HepG2 (cell line): ENCODE measurements around the gene LMF2. TPM values are rescaled to one million over a fixed set of nuclear protein-coding genes. Genes with fewer than 3 reads are reported as not detected.

Experiments used
- ATAC-seq: fragments of 200-7000 bp; cut with Tn5 transposase; 3 replicates; pipeline ENCODE4 v1.9.1; 2020; ENCODE audit warnings: mild to moderate bottlenecking, moderate library complexity
- BruUV-seq: library from RNA; stranded (reverse); fragments of 400-500 nt; replicated peaks from 2 replicates; lab custom pipeline; 2021; lab: Mats Ljungman, UMichigan
- CTCF ChIA-PET: fragments of 300-600 bp; formaldehyde crosslinking; extraction: SDS; loops from one replicate; lab custom pipeline; 2021; ENCODE audit warnings: low total read pairs, inconsistent platforms, low intra/inter-chr PET ratio; lab: Yijun Ruan, JAX
- POLR2A ChIA-PET: fragments of 350-600 bp; sonication (Branson Sonifier 250); formaldehyde crosslinking; loops from one replicate; lab custom pipeline; 2020; ENCODE audit warnings: antibody characterized with exemption, inconsistent platforms; lab: Yijun Ruan, JAX
- DNase-seq: peaks from one replicate; pipeline ENCODE4 v3.0.0-alpha.2; 2015; ENCODE audit warnings: low spot score
- FAIRE-seq: peaks from 3 replicates; lab custom pipeline; 2011; peaks lifted over from hg19 to GRCh38; lab: Jason Lieb, UNC
- H2AFZ ChIP-seq: one replicate; pipeline ENCODE4 v1.6.1; 2011; ENCODE audit warnings: low read length, inconsistent platforms
- H3K27ac ChIP-seq: fragments of 300-600 bp; 3 replicates; pipeline ENCODE4 v1.8.0; 2011; ENCODE audit warnings: mixed run types, mild to moderate bottlenecking, mixed read lengths, low read length, inconsistent platforms; ENCODE audit not compliant: insufficient read depth; ENCODE audit errors: extremely low read length
- H3K27me3 ChIP-seq, 2 experiments: fragments of 200-600 bp in 1 of 2; 2 replicates in 1 of 2; 3 replicates in 1 of 2; pipeline versions ENCODE4 v1.6.0 to v1.8.0; 2011; ENCODE audit warnings: low read length in 2 of 2, mild to moderate bottlenecking in 2 of 2, moderate library complexity in 2 of 2, inconsistent platforms in 1 of 2; ENCODE audit not compliant: insufficient read depth in 2 of 2, control insufficient read depth in 1 of 2
- H3K36me3 ChIP-seq, 2 experiments: fragments of 200-600 bp in 1 of 2; replicated peaks in 1 of 2; 2 replicates in 1 of 2; 3 replicates in 1 of 2; pipeline versions ENCODE4 v1.5.1 to v1.8.0; 2011; ENCODE audit warnings: low read length in 2 of 2, inconsistent platforms in 1 of 2; ENCODE audit not compliant: insufficient read depth in 2 of 2, control insufficient read depth in 1 of 2
- H3K4me1 ChIP-seq: 2 replicates; pipeline ENCODE4 v1.5.1; 2012; ENCODE audit warnings: low read length, inconsistent platforms; ENCODE audit not compliant: insufficient read depth
- H3K4me2 ChIP-seq: 2 replicates; pipeline ENCODE4 v1.6.0; 2011; ENCODE audit warnings: low read depth, low read length, inconsistent platforms
- H3K4me3 ChIP-seq, 3 experiments: fragments of 200-600 bp in 1 of 3; sonication (generic), shearing (Covaris generic) in 1 of 3; replicated peaks in 1 of 3; 2 replicates each; pipeline ENCODE4 v1.5.1; 2011 to 2016; ENCODE audit warnings: low read length in 3 of 3, inconsistent platforms in 2 of 3, low read depth in 2 of 3, mild to moderate bottlenecking in 2 of 3, control low read depth in 1 of 3, mixed read lengths in 1 of 3; ENCODE audit not compliant: insufficient read depth in 1 of 3
- H3K79me2 ChIP-seq: one replicate; pipeline ENCODE4 v1.6.1; 2011; ENCODE audit warnings: low read length, inconsistent platforms; ENCODE audit not compliant: insufficient read depth
- H3K9ac ChIP-seq: 2 replicates; pipeline ENCODE4 v1.6.0; 2011; ENCODE audit warnings: mild to moderate bottlenecking, low read depth, low read length, inconsistent platforms; ENCODE audit not compliant: insufficient read depth
- H3K9me3 ChIP-seq: 2 replicates; pipeline ENCODE4 v1.5.1; 2012; ENCODE audit warnings: mild to moderate bottlenecking, low read length
- H4K20me1 ChIP-seq: 2 replicates; pipeline ENCODE4 v1.6.0; 2011; ENCODE audit warnings: inconsistent platforms, mild to moderate bottlenecking, low read length, moderate library complexity; ENCODE audit not compliant: insufficient read depth
- ARNTL ChIP-seq: sonication (generic); formaldehyde crosslinking; IDR thresholded peaks from 2 replicates; pipeline ENCODE4 v1.4.0; 2020; ENCODE audit warnings: mild to moderate bottlenecking, missing genetic modification reagents
- DBP ChIP-seq: sonication (generic); formaldehyde crosslinking; IDR thresholded peaks from 2 replicates; pipeline ENCODE4 v1.4.0; 2020; ENCODE audit warnings: missing genetic modification reagents; ENCODE audit errors: not compliant biosample characterization
- E2F1 ChIP-seq: sonication (generic); formaldehyde crosslinking; IDR thresholded peaks from 2 replicates; pipeline ENCODE4 v1.5.0; 2020; ENCODE audit warnings: missing genetic modification reagents
- FOXO1 ChIP-seq: sonication (generic); formaldehyde crosslinking; IDR thresholded peaks from 2 replicates; pipeline ENCODE4 v1.4.0; 2020; ENCODE audit warnings: missing genetic modification reagents
- HOXA9 ChIP-seq: sonication (generic); formaldehyde crosslinking; IDR thresholded peaks from 2 replicates; pipeline ENCODE4 v1.8.1; 2022; ENCODE audit warnings: missing genetic modification reagents, mild to moderate bottlenecking, moderate library complexity, borderline replicate concordance
- LCORL ChIP-seq, 2 experiments: fragments of 450-650 bp in 1 of 2; sonication (generic) in 1 of 2; formaldehyde crosslinking in 1 of 2; IDR thresholded peaks; 2 replicates each; pipeline versions ENCODE4 v1.5.0 to v1.6.1; 2017 to 2020; ENCODE audit warnings: antibody characterized with exemption in 1 of 2, missing genetic modification reagents in 1 of 2
- PRDM15 ChIP-seq: sonication (generic); formaldehyde crosslinking; IDR thresholded peaks from 2 replicates; pipeline ENCODE4 v1.4.0; 2020; ENCODE audit warnings: missing genetic modification reagents
- PTBP1 ChIP-seq: fragments of 200-400 bp; formaldehyde crosslinking; IDR thresholded peaks from 2 replicates; pipeline ENCODE4 v1.6.1; 2018; ENCODE audit warnings: low read length, low read depth; ENCODE audit not compliant: poor library complexity, severe bottlenecking
- RBAK ChIP-seq: sonication (generic); formaldehyde crosslinking; IDR thresholded peaks from 2 replicates; pipeline ENCODE4 v1.5.1; 2020; ENCODE audit warnings: mild to moderate bottlenecking, missing genetic modification reagents
- RBM22 ChIP-seq: fragments of 200-400 bp; formaldehyde crosslinking; optimal IDR thresholded peaks from 2 replicates; pipeline ENCODE3; 2017; ENCODE audit warnings: mild to moderate bottlenecking, low read length, moderate library complexity
- SMC3 ChIP-seq: IDR thresholded peaks from 2 replicates; pipeline ENCODE4 v1.6.1; 2011; ENCODE audit warnings: low read length, improper control_type of control experiment
- SNAI1 ChIP-seq: sonication (generic); formaldehyde crosslinking; IDR thresholded peaks from 2 replicates; pipeline ENCODE4 v1.5.0; 2020; ENCODE audit warnings: mild to moderate bottlenecking, missing genetic modification reagents, borderline replicate concordance
- ZBTB49 ChIP-seq: sonication (generic); formaldehyde crosslinking; IDR thresholded peaks from 2 replicates; pipeline ENCODE4 v1.4.0; 2020; ENCODE audit warnings: missing genetic modification reagents, borderline replicate concordance
- ZNF564 ChIP-seq: sonication (generic); formaldehyde crosslinking; IDR thresholded peaks from 2 replicates; pipeline ENCODE4 v1.8.1; 2023; ENCODE audit warnings: mild to moderate bottlenecking, missing genetic modification reagents
- ZNF724P ChIP-seq: sonication (generic); formaldehyde crosslinking; IDR thresholded peaks from 2 replicates; pipeline ENCODE4 v1.8.0; 2022; ENCODE audit warnings: missing genetic modification reagents, borderline replicate concordance
- ZNF781 ChIP-seq: sonication (generic); formaldehyde crosslinking; IDR thresholded peaks from 2 replicates; pipeline ENCODE4 v1.5.1; 2020; ENCODE audit warnings: borderline replicate concordance, mild to moderate bottlenecking, missing genetic modification reagents; ENCODE audit errors: not compliant biosample characterization
- WGBS: methylation state at CpG from one replicate; pipeline ENCODE4 v1.1.6; 2017; ENCODE audit warnings: low lambda C conversion rate; 5-methylcytosine and 5-hydroxymethylcytosine counted together
- in situ Hi-C: cut with HindIII; loops from 2 replicates; pipeline ENCODE4 v1.10.0; 2017; ENCODE audit warnings: low pct_unique_long_range_greater_than_20kb; ENCODE audit not compliant: extremely low pct_ligation_motif_present
- intact Hi-C: fragments of 100-400 bp; cut with micrococcal nuclease; formaldehyde crosslinking; loops from one replicate; pipeline ENCODE4 v1.10.0; 2022; ENCODE audit not compliant: unreplicated experiment
- polyA plus RNA-seq, 8 experiments: library from polyadenylated mRNA; depleted of rRNA in 3 of 8; stranded (reverse) in 7 of 8; unstranded in 1 of 8; fragments of >200 nt; fragmentation: Illumina TruSeq in 4 of 8; extraction: Trizol in 4 of 8; gene quantifications; 2 replicates each; pipeline versions ENCODE4 v1.2.1 to v1.2.3, GENCODE V29; 2011 to 2016; ENCODE audit warnings: low read depth in 4 of 8, missing spikeins in 1 of 8, mixed read lengths in 1 of 8; ENCODE audit not compliant: insufficient read depth in 1 of 8
- total RNA-seq, 5 experiments: library from RNA; depleted of rRNA; stranded (reverse); fragments of >200 nt; fragmentation: Illumina TruSeq; extraction: Trizol; gene quantifications; 2 replicates each; pipeline ENCODE4 v1.2.3, GENCODE V29; 2016; ENCODE audit warnings: low read depth in 1 of 5

Gene LMF2
- total and polyA plus RNA-seq, 2 of the 13 experiments (the other 11 are each of a cell fraction or from before 2014, with no cell fraction given) = 23.3 to 30.6 TPM

DNA sequence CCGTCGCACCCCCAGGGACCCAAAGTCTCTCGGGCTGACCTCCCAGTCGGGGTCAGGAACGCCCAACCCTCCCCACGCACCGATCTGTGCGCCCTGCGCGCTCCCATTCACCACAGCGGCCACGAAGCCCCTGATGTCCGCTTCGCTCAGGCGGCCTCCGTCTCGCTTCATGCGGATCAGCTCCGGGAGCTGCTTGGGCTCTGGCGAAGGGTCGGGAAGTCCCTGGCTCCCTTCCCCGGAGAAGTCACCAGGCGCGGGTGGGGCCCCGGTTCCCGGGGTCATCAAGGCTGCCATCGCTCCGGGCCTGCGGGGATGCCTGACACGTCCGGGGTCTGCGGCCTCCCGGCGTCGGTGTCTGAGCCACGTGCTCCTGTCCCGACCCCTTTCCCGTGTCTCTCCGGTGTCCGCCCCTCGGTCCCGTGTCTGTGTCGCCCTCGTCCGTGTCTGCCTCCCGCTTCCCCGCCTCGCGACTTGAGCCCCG lies 22.0 kb upstream of the LMF2 start:
- ATAC-seq = no peak
- no peak for FAIRE-seq
- intact Hi-C loops (loop anchor here (5.0 kb wide), 1 partner anchor 33 kb away; the partner anchor contains the start of gene SYCE3), in situ Hi-C loops (no loop called here)
- Histone ChIP-seq H3K4me2 (peak overlapping the region; percentile 44; the same call in 1 of the 2 replicates), H3K4me3 (peak overlapping the region in 2 of 3 experiments; percentile 33 to 83; a peak in 3 of 6 replicates), H3K9ac (peak overlapping the region; percentile 73), H3K27me3 (0 out of 5 replicates have a peak, but pooled peaks cover 0 to 6% of the 10 kb centered on the region in 2 experiments), H3K36me3 (no peaks in the 10 kb centered on the region), H3K27ac (peak overlapping the region; percentile 74), H2AFZ (no peak overlapping the region), H3K9me3 (no peaks in the 10 kb centered on the region), H3K4me1 (peaks cover 72% of the 10 kb centered on the region), H3K79me2 (peaks cover 8% of the 10 kb centered on the region), H4K20me1 (peaks cover 2% of the 10 kb centered on the region; the same call in 1 of the 2 replicates)
- BruUV-seq = no TSS peak
- POLR2A ChIA-PET = interaction anchor here (0.9 to 1.9 kb wide), 11 partner anchors 8 to 170 kb away, joined by 3 to 10 read pairs (median 4); partner anchors contain the start of genes CHKB, KLHDC7B, LMF2 and NCAPH2
- CTCF ChIA-PET = no interaction called here
- 24% methylated on average over 15 of the region's 50 CpGs for WGBS
- no peak for DNase-seq
- TF ChIP-seq DBP (no peak), ZNF724P (CRISPR knock-in tag) (peak; percentile 2; the same call in 1 of the 2 replicates), SMC3 (no peak), ZNF564 (CRISPR knock-in tag) (no peak), FOXO1 (no peak), SNAI1 (CRISPR knock-in tag) (no peak), PTBP1 (no peak), LCORL (IDR thresholded peaks at IDR 0.05) (no peak), LCORL (CRISPR knock-in tag; IDR thresholded peaks at IDR 0.05) (0 out of 2 replicates have a peak, but pooled peaks have one; percentile 12), HOXA9 (CRISPR knock-in tag) (no peak), ARNTL (CRISPR knock-in tag) (no peak), ZBTB49 (CRISPR knock-in tag) (no peak), ZNF781 (no peak), RBAK (CRISPR knock-in tag) (no peak), E2F1 (CRISPR knock-in tag) (no peak), PRDM15 (CRISPR knock-in tag) (no peak), RBM22 (no peak)
